OCI-LY7 (cell line): ENCODE results near the gene GUCY1A2.

Source experiments
- CTCF ChIP-seq: fragments of 200-600 bp; sonication (generic); conservative IDR thresholded peaks from 2 replicates; pipeline ENCODE4 v1.5.1; 2014; ENCODE audit warnings: mild to moderate bottlenecking, antibody characterized with exemption, low read length, moderate library complexity, mixed read lengths
- EZH2phosphoT487 ChIP-seq: fragments of 200-600 bp; sonication (generic); IDR thresholded peaks from 2 replicates; pipeline ENCODE4 v1.6.1; 2018; ENCODE audit warnings: low read depth, borderline replicate concordance, mild to moderate bottlenecking, mixed run types, antibody characterized with exemption, low read length, moderate library complexity, mixed read lengths

- TF ChIP-seq CTCF (no peak), EZH2phosphoT487 (no peak)
Observed at GRCh38 chr11:106983261-106983660, 35.0 kb downstream of the GUCY1A2 start.
